ENCODE results near the gene KIF1B. TPM values are rescaled to one million over a fixed set of nuclear protein-coding genes. Genes with fewer than 3 reads are reported as not detected.
"Not testable (repeated sequence)": the region's sequence is repeated elsewhere in the genome, so short reads cannot be mapped to it uniquely, and the experiment has no call there.

KIF1B gene
- polyA plus RNA-seq, 4 donors: 39.2 to 51.4 (median 42.2) TPM

DNA sequence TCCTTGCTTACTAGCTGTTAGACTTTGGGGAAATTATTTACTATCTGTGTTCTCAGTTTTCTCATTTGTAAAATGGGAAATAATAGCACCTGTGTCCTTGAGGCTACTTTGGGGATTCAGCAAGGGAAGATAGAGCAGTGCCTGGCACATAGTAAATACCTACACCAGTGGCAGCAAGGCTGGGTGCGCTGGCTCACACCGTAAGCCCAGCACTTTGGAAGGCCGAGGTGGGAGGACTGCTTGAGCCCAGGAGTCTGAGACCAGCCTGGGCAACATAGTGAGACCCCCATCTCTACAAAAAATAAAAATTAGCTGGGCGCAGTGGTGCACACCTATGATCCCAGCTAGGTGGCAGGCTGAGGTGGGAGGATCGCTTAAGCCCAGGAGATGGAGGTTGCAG is 211.3 kb downstream of the KIF1B start:
- DNase-seq (ENCODE audit: low read depth in 4 of 4, low spot score in 2 of 4): no peak

DNA sequence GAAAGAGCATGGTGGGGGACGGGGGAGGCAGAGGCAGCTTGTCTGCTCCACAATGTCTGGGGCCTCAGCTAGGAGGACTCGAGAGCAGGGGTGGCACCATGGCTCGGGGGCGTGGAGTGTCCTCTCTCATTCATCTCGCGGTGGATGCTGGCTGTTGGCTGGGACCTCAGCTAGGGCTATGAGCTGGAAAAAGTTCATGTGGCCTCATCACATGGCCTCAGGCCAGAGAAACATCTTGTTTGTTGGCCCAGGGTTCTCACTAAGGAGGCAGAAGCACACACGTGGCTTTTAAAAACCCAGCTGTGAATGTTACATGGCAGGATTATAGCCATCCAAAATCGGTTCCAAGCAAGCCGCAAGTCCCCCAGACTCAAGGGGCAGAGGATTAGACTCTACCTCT is 213.7 kb downstream of the KIF1B start:
- DNase-seq (ENCODE audit: low read depth in 4 of 4, low spot score in 2 of 4): no peak

DNA sequence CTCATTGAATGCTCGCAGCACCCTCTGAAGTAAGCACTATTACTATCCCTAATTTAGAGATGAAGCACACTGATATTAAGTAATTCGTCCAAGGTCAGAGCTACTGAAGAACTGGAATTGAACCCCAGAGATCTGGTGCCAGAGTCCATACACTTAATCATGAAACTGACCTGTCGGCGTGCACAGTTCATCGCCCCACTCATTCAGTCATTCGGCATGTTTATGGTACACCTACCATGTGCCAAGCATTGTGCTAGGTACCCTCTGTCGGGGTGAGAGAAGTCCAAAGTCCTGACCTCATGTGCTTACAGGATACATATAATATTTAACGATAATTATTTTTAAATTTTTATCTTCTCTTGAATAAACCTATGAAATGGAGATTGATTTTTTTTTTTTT is 214.3 kb downstream of the KIF1B start:
- DNase-seq (ENCODE audit: low read depth in 4 of 4, low spot score in 2 of 4): no peak

DNA sequence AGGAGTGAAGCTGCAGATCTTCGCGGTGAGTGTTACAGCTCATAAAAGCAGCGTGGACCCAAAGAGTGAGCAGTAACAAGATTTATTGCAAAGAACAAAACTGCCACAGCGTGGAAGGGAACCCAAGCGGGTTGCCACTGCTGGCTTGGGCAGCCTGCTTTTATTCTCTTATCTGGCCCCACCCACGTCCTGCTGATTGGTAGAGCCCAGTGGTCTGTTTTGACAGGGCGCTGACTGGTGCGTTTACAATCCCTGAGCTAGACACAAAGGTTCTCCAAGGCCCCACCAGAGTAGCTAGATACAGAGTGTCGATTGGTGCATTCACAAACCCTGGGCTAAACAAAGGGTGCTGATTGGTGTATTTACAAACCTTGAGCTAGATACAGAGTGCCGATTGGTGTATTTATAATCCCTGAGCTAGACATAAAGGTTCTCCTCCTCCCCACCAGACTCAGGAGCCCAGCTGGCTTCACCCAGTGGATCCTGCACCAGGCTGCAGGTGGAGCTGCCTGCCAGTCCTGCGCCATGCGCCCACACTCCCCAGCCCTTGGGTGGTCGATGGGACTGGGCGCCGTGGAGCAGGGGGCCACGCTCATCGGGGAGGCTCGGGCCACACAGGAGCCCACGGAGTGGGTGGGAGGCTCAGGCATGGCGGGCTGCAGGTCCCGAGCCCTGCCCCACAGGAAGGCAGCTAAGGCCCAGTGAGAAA is 215.6 kb downstream of the KIF1B start:
- DNase-seq (ENCODE audit: low read depth in 4 of 4, low spot score in 2 of 4): not testable (repeated sequence)

DNA sequence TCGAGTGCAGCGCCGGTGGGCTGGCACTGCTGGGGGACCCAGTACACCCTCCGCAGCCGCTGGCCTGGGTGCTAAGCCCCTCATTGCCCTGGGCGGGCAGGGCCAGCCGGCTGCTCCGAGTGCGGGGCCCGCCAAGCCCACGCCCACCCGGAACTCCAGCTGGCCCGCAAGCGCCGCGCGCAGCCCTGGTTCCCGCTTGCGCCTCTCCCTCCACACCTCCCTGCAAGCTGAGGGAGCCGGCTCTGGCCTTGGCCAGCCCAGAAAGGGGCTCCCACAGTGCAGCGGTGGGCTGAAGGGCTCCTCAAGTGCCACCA is 216.1 kb downstream of the KIF1B start:
- DNase-seq (ENCODE audit: low read depth in 4 of 4, low spot score in 2 of 4): not testable (repeated sequence)

DNA sequence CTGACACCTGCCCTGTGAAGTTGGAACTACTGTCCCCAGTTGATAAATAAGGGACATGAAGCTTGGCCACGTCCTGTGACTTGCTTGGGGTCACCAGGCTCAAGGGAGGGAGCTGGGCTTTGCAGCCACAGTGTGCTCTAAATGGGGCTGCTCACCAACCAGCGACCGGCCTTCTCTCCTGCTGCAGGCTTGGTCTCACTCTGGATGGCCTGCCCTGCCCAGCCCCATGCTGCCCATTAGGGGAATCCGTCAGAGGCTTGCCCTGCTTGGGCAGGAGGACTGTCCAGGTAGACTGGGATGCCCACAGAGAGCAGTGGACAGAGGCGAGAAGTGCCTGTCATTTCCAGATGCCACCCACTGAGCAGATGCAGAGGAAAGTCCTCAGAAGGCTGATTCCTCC is 218.6 kb downstream of the KIF1B start:
- DNase-seq (ENCODE audit: low read depth in 4 of 4, low spot score in 2 of 4): no peak

DNA sequence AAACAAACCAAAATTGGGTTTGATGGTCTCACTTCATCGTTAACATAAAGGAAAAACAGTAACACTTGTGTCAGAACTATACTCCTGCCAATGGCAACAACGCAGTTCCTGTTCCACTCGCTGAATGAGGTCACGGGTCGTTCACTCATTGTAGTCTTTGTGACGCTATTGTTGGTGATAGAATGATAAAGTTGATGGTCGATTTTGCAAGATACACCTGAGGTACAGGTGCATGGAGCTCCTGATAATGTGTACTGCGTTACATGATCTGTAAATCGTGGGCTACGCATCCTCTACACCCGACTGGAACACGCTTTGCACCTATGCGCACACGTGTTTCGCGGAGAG is 219.5 kb downstream of the KIF1B start:
- DNase-seq (ENCODE audit: low read depth in 4 of 4, low spot score in 2 of 4): no peak

DNA sequence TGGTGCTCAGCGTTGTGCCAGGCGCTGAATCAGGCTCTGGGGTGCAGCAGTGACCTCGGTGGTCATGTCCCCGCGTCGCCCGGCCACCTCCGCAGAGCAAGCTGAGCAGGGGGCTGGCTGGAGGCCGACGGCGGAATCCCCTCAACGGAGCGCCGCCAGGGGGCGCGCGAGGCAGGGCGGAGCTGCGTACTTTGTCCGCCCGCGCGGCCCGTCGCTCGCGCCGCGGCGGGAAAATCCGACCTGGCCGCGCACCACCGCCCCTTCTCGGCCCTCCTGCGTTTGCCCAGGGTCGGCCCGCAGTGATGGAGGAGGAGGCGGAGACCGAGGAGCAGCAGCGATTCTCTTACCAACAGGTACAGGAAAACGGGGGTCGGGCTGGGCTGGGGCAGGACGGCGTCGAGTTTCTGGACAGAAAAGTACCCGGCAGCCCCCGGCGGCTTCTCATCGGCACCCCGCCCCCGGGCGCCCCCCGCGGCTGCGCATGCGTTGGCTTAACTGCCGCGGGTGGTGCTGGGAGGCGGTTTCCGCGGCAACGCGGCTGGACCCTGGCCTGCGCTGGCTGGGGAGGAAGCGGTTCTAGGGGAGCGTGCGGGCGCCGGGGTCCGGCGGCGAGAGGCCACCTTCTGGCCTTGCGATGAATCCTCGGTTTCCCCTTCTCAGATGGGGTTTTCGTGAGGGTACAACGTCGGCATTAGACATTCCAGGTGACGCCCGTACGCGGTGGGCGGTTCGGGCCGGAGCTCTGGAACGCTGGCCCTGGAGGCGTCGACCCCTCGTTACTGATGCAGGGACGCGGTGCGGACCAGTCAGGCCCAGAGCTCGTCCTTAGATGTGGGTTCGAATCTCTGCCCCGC is 220.1 kb downstream of the KIF1B start, which contains the start of gene CENPS:
Gene CENPS (plus strand): TSS at position 218 of the 854 bp plus-strand sequence. CDS start 85 bp downstream, at position 303.
- peak; percentile 80 to 90 (median 84) for DNase-seq (ENCODE audit: low read depth in 4 of 4, low spot score in 2 of 4)

Other genes with a start within 250 kb of the KIF1B start
- gene RBP7, start 213.3 kb upstream of the KIF1B start, polyA plus RNA-seq (ENCODE audit: insufficient read length in 4 of 4): 10 to 100 TPM; 19.2 to 38.9 (median 26.8) TPM
- 10 to 100 TPM; 47.9 to 60.4 (median 53.0) TPM for gene UBE4B, start 177.6 kb upstream of the KIF1B start, polyA plus RNA-seq (ENCODE audit: insufficient read length in 4 of 4)
- gene PGD, start 188.5 kb downstream of the KIF1B start, polyA plus RNA-seq (ENCODE audit: insufficient read length in 4 of 4): 100 to 1,000 TPM; 186 to 196 (median 190) TPM
- gene CENPS, start 219.9 kb downstream of the KIF1B start, polyA plus RNA-seq (ENCODE audit: insufficient read length in 4 of 4): 10 to 100 TPM; 35.3 to 41.6 (median 38.7) TPM
- 1 to 10 TPM in 2 of 4 donors, under 1 TPM in 2; 0.45 to 3.3 (median 1.6) TPM for gene CORT, start 239.5 kb downstream of the KIF1B start, polyA plus RNA-seq (ENCODE audit: insufficient read length in 4 of 4)

Measured in left renal cortex interstitium (tissue), 4 donors.